SH-SY5Y (cell line): ENCODE data around the gene CD226.

Source experiments
- GATA2 ChIP-seq: IDR thresholded peaks from 2 replicates; pipeline ENCODE4 v1.6.1; 2011; ENCODE audit warnings: mild to moderate bottlenecking, low read depth, low read length
- GATA3 ChIP-seq: IDR thresholded peaks from 2 replicates; pipeline ENCODE4 v1.6.1; 2011; ENCODE audit warnings: low read depth, mild to moderate bottlenecking, low read length, moderate library complexity

DNA sequence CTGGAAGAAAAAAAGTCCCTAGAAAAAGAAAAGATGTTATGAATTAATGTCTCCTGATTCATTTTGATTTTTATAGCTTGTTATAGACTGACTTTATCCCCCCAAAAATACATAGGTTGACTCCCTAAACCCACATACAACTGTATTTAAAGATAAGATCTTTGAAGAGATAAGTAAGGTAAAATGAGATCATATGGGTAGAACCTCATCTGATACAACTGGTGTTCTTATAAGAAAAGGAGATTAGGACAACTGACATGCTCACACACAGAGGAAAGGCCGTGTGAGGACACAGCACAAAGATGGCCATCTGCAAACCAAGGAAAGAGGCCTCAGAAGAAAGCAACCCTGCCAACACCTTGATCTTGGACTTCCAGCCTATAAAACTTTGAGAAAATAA lies 117.5 kb downstream of the CD226 start:
- TF ChIP-seq GATA2 = no peak
- no peak for TF ChIP-seq GATA3
